ENCODE data around the gene NTRK3. TPM values are rescaled to one million over a fixed set of nuclear protein-coding genes. Genes with fewer than 3 reads are reported as not detected.

Gene NTRK3
- total RNA-seq: 27.2 TPM

DNA sequence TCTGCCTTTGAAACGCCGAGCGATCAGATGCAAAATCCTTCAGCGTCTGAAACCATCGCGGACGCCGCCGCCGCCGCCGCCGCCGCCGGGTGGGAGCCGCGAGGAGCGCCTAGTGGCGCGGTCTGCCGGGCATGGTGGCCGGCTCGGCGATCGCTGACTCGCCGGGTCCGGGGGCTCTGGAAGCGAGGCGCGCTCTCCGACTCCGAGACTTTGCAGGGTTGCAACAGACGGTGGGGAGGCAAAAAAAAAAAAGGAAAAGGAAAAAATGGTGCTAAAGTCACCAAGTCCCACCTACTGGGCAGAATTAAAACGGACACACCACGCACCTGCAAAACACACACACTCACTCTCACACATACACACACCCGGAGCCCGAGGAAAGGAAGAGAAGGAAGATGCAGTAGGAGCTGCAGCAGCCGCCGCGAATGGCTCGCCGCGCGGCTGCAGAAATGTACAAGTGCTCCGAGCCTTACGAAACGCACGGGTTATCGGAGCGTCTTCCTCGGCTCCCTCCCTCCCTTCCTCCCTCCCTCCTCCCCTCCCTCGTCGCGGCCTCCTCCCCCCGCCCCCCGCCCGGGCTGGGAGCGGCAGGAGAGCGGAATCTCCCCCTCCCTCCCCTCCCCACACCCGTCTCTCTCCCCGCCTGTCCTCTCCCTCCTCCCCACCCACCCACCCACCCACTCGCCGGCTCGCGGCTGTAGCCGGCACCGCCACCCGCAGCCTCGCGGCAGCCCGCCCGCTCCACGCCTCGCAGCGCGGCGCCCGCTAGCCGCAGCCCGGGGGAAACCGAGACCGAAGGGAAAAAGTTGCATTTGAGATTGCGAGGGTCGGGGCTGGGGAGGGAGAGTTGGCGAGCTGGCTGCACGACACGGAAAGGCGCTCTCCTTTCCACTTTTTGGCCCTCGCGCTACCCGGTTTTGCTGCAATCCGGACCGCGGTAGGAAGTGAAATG is at the start of gene NTRK3:
TSS of gene NTRK3 (minus strand) at position 461 of the 952 bp plus-strand sequence. CDS start 586 bp downstream, outside the sequence.

Small RNA genes within 50 kb of the gene (small RNA-seq; reads per million reads assigned to genes)
- not detected for gene MED28P6 (ENCODE audit: low replicate concordance)

Other genes starting within 250 kb of the NTRK3 start
- gene MRPL46, start 210.6 kb upstream of the NTRK3 start, total RNA-seq: 26.8 TPM
- gene MRPS11, start 211.0 kb upstream of the NTRK3 start, total RNA-seq: 26.4 TPM